HS-5 (cell line): ENCODE measurements around the gene TEKTIP1.

Source experiments
- DNase-seq: peaks from one replicate; pipeline ENCODE4 v3.0.0-alpha.2; 2012; ENCODE audit warnings: low read depth

The TEKTIP1 gene

GRCh38 chr19:3538258-3538929 is 580 bp upstream of the TEKTIP1 start:
- DNase-seq: no peak

GRCh38 chr19:3539756-3540118 is 763 bp downstream of the TEKTIP1 start:
- no peak for DNase-seq

DNA sequence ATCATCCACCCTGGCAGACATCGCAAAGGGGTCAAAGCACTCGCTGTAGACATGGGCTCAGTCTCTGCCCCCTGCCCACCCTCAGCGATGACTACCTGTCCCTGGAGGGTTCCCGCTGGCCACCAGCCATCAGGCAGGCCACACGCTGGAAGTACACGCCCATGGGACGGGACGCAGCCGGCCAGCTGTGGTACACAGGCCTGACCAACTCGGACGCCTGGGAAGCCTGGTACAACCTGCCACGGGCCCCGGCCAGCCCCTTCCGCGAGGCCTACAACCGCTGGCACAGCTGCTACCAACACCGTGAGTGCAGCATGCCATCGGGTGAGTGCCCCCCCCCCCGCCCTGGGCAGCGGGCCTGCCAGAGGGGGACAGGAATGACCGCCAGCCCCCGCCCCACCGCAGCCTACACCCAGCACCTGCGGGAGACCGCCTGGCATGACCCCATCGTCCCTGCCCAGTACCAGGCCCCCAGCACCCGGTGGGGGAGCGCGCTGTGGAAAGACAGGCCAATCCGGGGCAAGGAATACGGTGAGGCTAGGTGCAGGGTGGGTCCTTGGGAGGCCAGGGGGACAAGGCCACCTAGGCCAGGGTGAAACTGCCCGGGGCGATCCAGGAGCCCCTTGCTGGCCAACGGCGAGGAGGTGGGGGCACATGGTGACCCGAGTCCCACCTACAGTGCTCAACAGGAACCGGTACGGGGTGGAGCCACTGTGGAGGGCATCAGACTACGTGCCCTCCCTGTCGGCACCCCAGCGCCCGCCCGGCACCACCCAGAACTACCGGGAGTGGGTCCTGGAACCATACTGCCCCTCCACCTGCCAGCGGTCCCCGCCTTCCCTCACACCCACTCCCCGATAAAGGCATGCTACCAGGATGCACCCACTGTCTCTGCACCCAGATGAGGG is 4.4 kb downstream of the TEKTIP1 start:
- no peak for DNase-seq

DNA sequence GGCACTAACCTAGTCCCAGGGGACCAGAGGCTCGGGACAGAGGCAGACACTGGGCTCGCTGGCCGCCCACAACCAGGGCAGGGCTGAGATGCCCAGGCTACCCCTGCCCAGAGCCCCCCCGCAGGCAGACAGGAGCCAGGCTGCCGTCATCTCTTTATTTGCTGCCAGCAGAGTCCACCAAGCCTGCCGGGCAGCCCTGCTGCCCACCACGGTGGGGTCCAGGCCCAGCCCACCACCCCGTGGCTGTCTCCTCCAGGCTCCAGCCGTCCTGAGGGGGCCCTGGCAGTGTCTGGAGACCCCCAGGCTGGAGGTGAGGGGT is 5.0 kb downstream of the TEKTIP1 start:
- DNase-seq: no peak

GRCh38 chr19:3544742-3545668 is 6.0 kb downstream of the TEKTIP1 start:
- DNase-seq: no peak

- DNase-seq: no peak
Measured at GRCh38 chr19:3545669-3546034, 6.7 kb downstream of the TEKTIP1 start.

DNA sequence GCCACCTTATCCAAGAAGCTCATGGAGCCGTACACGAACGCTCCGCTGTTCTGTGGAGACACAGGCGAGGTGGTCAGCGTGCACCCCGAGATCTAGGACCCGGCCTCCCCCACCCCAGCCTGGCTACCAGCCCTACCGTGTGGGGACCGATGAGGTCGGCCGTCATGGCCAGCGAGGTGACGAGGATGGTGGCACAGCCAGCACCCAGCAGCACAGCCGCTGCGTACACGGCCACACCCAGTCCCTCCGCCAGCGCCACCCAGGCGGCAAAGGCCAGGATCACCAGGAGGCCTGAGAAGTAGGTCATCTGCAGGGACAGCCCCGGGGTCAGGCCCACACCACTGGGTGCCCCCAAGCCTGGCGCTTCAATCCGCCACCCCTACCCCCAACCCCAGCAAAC is 7.1 kb downstream of the TEKTIP1 start:
- DNase-seq: no peak

- no peak for DNase-seq
Measured at GRCh38 chr19:3547301-3547731, 8.3 kb downstream of the TEKTIP1 start.

DNA sequence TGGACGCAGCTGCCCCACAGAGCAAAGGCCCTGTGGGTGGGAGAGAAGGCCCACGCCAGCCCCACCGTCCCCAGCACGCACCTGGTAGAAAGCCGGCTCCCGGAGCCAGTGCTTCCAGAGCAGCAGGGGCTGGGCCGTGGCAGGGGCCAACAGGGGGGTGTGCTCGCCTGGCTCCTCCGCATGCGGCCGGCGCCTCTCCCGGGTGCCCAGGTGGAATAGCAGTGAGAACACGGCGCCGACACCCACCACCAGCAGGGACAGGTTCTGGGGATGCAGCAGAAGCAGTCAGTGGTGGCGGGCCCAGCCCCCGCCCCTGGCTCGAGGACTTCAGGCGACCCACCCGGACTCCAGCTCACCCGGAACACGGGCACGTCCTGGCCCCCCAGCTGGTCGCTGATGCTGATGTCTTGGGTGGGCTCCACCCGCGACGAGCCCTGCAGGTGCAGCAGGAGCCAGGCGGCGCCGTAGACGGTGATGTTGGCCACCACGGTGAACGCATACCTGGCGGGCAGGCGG is 8.9 kb downstream of the TEKTIP1 start:
- DNase-seq: no peak

DNA sequence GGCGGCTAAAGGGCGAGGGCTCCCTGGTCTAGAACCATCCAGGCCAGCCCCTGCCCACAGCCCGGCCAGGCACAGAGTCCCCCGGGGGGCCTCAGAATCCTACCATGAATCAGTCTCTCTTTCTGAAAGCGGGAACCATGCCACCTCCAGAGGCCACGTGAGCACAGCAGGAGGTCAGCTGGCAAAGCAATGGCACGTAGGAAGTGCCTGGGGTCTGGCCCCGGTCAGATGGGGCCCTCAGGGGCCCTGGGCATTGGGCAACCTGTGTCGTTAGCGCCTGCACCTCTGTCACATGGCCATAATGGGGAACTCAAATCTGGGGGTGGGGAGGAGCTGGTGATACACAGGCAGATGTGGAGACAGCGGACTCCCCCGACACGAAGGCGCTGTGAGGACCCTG is 9.6 kb downstream of the TEKTIP1 start:
- no peak for DNase-seq

- no peak for DNase-seq
Measured at GRCh38 chr19:3549816-3550215, 10.8 kb downstream of the TEKTIP1 start.

DNA sequence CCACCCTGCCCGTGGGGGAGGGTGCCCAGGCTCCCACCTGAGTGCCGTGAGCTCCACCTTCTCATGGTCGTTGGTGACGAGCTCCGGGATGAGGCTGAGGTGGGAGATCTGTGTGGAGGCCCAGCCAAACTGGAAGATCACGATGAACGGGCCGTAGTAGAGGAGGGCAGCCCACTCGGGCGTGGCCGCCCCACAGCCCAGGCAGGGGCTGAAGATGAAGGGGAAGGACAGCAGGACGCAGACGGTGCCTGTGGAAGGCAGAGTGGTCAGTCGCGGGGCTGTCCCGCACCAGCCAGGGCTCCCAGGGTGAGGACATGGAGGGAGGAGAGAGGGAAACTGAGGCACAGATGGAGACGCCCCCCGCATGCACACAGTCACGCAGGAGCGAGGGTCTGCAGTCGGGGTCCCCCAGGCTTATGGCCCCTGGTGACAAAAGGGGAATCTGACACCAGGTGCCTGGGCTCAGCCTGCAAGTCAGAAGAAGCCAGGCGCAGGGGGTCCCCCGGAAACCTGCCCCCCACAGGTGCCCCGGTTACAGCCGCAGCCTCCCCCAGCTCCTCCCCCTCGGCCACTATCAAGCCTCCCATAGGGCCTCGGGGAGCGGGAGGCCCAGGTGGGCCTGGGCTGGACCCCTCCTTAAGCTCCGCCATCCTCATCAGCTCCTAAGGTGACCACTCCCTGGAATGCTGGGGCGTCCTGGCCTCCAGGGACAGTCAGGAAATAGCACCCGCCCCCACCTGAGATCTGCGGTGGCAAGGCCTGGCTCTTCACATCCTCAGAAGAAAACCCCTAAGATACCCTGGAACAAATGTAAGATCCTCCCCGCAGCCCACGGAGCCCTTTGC is 12.2 kb downstream of the TEKTIP1 start:
- DNase-seq: no peak

DNA sequence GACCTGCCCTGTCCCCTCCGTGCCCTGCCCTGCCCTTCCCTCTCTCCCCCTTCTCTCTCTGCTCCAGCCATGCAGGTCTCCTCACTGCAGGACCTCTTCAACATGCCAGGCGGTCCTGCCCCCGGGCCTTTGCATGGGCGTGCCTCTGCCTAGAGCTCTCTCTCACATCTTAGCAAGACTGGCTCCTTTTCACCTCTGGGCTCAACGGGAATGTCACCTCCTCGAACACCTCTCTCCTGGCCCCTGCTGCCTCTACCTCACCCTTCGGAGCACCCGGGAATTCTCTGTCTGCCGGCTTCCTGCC is 12.8 kb downstream of the TEKTIP1 start:
- DNase-seq: no peak

- no peak for DNase-seq
Measured at GRCh38 chr19:3554254-3555083, 15.5 kb downstream of the TEKTIP1 start.

GRCh38 chr19:3555653-3556422 is 16.9 kb downstream of the TEKTIP1 start:
- DNase-seq: no peak

DNA sequence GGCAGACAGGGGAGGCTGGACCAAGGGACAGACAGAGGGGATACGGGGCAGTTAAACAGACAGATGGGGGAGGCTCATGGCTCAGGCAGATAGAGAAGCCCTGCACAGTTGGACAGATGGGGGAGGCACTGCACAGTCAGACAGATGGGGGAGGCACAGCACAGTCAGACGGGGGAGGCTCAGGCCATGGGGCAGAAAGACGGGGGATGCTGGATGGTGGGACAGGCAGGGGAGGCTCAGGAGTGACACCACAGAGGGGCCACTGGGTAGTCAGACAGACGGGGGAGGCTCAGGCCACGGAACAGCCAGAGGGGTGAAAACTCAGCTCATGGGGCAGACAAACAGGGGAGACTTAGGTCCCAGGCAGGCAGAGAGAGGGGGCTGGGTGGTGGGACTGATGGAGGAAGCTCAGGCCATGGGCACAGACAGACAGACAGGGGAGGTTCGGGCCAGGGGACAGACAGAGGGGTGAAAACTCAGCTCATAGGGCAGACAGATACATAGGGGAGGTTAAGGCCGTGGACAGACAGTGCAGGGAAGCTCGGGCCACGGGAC is 17.5 kb downstream of the TEKTIP1 start:
- DNase-seq: no peak

DNA sequence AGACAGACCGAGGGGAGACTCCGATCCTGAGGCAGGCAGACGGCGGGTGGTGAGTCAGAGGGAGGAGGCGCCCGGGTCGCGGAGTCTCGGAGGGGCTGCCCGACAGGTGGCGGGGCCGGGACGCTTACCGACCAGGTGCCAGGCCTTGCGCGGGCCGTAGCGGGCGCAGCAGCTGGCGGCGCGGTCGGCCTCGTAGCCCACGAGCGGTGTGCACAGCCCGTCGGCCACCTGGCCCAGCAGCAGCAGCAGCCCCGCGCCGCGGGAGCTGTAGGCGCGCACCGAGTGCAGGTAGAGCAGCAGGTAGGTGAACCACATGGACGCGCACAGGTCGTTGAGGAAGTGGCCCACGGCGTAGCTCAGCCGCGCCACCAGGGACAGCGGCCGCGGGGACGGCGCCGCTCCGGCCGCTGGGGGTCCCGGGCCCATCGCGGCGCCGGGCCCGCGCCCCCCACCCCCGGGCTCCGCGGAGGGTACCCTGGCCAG is 18.0 kb downstream of the TEKTIP1 start:
- no peak for DNase-seq

GRCh38 chr19:3557461-3558248 is 18.7 kb downstream of the TEKTIP1 start, which contains the start of gene MFSD12:
MFSD12 (minus strand) TSS chr19:3557586; CDS start chr19:3557403, 183 bp downstream.
- DNase-seq: peak; percentile 76
